HUDEP-2 (cell line): ENCODE results near the gene PEX16.

Experiments used
- DNase-seq, 76 experiments: peaks; one replicate each; lab custom pipeline; 2025; ENCODE audit not compliant: unreplicated experiment in 76 of 76; lab: John Stamatoyannopoulos, UW

The PEX16 gene

GRCh38 chr11:45881708-45882368 lies 35.8 kb downstream of the PEX16 start:
- DNase-seq = no peak

- no peak for DNase-seq
These were observed 36.7 kb downstream of the PEX16 start for GRCh38 chr11:45880772-45881570.

GRCh38 chr11:45879803-45880686 lies 37.6 kb downstream of the PEX16 start:
- no peak for DNase-seq

GRCh38 chr11:45877845-45878244 lies 39.8 kb downstream of the PEX16 start:
- peak in 4 of 76 experiments; percentile 7 to 30 (median 22) for DNase-seq

- DNase-seq = no peak
These were observed 40.5 kb downstream of the PEX16 start for GRCh38 chr11:45877221-45877620.

GRCh38 chr11:45876401-45876800 lies 41.3 kb downstream of the PEX16 start:
- DNase-seq = no peak

- DNase-seq = peak in 35 of 76 experiments; percentile 3 to 48 (median 21)
These were observed 44.9 kb downstream of the PEX16 start for GRCh38 chr11:45872651-45873356.

GRCh38 chr11:45871638-45872037 lies 46.0 kb downstream of the PEX16 start:
- DNase-seq = no peak

GRCh38 chr11:45870706-45871105 lies 47.0 kb downstream of the PEX16 start:
- no peak for DNase-seq

GRCh38 chr11:45869551-45869950 lies 48.1 kb downstream of the PEX16 start:
- no peak for DNase-seq

- no peak for DNase-seq
These were observed 53.6 kb downstream of the PEX16 start for GRCh38 chr11:45864041-45864440.

GRCh38 chr11:45860764-45861510 lies 56.7 kb downstream of the PEX16 start:
- no peak for DNase-seq

GRCh38 chr11:45860348-45860747 lies 57.3 kb downstream of the PEX16 start:
- DNase-seq = peak in 10 of 76 experiments; percentile 6 to 33 (median 14)
